Medulla oblongata (tissue), 1 donor: ENCODE data around the gene PARD6G.
A peak's percentile ranks its signal among the peaks of the same experiment; 100 is the strongest.

Experiments
- DNase-seq: peaks from one replicate; pipeline ENCODE4 v3.0.0-alpha.2; 2015; ENCODE audit errors: extremely low spot score

The PARD6G gene

DNA sequence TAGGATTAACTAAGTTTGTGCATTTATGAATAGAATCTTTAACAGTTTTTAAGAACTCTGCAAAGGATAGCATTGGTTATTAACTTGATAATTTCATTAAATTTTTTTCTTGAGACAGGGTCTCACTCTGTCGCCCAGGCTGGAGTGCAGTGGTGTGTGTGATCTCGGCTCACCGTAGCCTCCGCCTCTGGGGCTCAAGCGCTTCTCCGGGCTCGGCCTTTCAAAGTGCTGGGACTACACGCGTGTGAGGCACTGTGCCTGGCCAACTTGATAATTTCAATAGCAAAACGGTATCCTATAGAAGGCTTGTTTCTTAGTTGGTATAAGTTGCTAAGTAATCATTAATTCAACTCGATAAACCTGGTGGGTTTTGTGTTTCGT is 100.3 kb downstream of the PARD6G start:
- DNase-seq = no peak

DNA sequence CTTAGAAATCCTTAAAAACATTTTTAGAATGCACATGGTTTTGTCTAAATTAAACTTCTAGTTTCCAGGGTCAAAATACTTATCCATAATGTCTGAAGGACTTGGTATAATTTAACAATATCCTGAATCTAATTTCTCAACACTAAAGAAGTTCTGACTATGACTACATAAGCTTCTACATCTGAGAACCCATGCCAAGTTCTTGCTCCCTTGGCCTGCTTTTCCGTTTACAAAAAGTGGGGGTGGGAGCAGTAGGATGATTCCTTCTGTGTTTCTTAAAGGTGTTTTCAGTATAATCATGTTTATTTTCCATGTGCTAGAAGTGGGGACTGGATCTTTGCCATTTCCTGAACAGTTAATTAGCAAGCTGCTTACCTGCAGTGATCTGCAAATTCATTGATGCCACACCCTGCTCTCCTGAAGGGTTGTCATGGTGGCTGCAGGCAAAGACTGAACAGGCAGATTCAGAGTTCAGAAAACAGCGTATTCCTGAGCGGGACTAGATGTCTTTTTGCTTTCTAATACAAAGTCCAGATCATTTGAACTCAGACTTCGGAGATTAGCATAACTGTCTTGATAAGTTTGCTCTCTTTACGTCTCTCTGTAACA is 102.0 kb downstream of the PARD6G start:
- DNase-seq = no peak

DNA sequence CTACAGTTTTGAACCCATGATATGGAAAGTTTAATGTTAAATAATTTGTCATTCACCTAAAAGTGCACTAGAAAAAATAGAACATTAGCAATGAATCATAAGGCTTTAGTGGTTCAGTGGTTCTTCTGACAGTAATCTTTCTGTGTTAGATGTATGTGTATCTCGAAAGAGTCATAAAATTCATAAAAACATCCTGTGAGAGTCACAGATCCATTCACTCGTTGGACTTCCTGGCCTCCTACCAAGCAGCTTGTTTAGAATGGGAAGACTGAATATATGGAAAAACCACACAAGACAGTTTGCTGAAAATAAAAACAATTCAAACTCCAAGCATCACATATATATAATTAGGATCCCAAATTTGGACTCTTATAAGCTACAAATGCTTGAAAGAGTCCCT is 103.4 kb downstream of the PARD6G start:
- no peak for DNase-seq

DNA sequence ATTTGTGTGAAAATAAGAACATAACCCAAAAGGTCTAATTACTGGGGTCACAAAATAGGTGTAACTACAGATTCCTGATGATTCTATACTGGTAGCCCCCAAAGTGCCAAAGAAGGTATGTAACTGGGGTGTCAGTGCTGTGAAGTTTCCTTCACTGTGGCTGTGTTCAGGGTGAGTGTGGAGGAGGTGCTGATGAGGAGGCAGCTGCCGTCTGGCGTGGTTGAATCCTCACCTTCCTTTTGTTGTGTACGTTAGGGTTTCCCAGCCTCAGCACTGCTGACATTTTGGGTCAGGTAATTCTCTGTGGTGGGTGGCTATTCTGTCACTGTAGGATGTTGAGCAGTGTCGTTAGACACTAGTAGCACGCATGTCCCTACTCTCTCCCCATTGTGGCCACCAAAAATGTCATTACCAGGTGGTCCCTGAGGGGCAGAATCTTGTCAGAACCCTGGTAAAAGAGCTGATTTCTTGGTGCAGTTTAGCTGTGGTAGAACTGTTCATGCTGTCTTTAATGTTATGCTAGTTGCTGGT is 106.8 kb downstream of the PARD6G start:
- DNase-seq = no peak

DNA sequence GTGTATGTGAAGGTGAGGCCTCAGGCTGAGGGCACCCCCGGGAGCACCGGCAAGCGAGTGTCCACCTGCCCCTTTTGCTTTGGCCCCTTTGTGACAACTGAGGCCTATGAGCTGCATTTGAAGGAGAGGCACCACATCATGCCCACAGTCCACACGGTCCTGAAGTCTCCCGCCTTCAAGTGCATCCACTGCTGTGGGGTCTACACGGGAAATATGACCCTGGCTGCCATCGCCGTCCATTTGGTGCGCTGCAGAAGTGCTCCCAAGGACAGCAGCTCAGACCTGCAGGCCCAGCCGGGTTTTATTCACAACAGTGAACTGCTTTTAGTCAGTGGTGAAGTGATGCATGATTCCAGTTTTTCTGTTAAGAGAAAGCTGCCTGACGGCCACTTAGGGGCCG is 109.3 kb downstream of the PARD6G start:
- no peak for DNase-seq

DNA sequence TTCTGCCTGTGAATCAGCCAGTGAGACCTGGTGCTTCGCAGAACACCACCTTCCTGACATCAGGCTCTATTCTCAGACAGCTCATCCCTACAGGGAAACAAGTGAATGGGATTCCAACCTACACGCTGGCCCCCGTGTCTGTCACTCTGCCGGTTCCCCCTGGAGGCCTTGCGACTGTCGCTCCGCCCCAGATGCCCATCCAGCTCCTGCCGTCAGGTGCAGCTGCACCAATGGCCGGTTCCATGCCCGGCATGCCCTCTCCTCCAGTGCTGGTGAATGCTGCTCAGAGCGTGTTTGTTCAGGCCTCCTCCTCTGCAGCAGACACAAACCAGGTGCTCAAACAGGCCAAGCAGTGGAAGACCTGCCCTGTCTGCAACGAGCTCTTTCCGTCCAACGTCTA is 110.2 kb downstream of the PARD6G start:
- no peak for DNase-seq

DNA sequence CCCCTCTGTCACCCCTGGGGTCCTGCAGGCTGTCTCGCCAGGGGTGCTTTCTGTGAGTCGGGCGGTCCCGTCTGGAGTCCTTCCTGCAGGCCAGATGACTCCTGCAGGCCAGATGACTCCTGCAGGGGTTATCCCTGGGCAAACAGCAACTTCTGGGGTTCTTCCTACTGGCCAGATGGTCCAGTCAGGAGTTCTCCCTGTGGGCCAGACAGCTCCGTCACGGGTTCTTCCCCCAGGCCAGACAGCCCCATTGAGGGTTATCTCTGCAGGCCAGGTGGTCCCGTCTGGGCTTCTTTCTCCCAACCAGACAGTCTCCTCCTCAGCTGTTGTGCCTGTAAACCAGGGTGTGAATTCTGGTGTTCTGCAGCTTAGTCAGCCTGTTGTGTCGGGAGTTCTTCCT is 110.6 kb downstream of the PARD6G start:
- DNase-seq = no peak

DNA sequence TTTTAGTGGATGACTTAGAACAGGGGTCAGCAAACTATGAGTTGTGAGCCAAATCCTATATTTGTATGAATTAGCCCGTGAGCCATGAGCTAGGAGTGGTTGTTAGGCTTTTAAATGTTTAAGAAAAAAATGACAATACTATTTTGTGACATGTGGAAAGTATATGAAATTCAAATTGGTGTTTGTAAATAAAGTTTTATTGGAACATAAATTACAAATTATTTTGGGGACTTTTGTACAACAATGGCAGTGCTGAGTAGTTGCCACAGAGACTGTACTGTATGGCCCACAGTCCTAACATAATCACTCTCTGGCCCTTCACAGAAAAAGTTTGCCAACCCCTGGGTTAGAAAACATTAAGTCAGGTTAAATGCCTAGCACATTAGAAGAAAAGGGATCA is 112.2 kb downstream of the PARD6G start:
- DNase-seq = no peak

DNA sequence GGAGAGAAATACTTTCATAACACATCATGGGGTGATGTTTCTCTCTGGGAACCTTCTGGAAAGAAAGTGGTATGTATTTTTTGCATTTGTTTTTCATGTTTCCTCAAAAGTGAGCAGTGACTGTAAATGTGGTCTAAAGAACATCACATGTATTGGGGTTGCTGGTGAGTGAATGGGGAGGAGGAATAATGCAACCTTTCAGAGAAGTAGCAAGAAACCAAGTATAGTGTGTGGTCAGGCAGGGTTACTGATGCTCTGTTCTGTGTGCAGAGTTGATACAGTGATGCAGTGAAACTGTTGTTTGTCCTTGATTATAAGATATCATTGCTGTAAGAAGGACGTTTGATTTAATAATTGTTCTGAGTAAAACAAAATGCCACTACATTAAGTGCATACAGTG is 114.2 kb downstream of the PARD6G start:
- no peak for DNase-seq

DNA sequence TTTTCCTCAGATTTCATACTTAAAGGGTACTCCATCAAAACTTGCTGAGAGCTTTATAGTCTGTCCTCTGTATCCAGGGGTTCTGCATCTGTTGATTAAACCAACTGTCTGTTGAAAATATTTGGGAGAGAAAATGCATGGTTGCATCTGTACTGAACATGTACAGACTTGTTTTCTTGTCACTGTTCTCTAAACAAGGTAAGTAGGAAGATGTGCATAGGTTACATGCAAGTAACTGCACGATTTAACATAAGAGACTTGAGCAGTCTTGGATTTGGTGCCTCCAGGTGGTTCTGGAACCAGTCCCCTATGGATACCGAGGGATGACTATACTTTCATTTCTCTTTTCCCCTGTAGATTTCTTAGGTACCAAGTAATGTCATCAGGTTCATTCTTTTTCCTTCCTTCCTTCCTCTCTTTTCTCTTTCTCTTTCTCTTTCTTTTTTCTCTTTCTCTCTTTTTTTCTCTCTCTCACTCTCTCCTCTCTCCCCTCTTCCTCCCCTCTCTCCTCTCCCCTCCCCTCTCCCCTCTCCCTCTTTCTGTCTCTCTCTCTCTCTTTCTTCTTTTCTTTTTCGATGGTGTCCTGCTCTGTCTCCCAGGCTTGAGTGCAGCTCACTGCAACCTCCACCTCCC is 115.0 kb downstream of the PARD6G start:
- no peak for DNase-seq

DNA sequence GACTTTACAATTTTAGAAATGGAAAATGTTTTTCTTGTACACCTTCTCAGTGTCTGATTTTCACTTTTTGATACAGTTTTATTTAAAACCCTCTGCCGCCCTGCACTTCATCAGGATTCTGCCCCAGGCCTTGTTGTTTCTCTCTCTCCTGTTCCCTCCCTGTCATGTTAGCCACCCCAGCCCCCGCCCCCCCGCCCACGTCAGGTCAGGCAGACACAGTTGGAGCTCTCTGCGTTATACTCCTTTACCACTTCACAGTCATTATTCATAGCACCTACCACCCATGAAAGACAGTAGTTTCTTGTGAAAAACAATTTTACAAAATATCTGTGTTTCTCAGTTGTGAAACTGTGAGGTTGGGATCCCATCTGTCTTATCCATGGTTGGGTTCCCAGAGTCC is 116.8 kb downstream of the PARD6G start:
- DNase-seq = no peak

DNA sequence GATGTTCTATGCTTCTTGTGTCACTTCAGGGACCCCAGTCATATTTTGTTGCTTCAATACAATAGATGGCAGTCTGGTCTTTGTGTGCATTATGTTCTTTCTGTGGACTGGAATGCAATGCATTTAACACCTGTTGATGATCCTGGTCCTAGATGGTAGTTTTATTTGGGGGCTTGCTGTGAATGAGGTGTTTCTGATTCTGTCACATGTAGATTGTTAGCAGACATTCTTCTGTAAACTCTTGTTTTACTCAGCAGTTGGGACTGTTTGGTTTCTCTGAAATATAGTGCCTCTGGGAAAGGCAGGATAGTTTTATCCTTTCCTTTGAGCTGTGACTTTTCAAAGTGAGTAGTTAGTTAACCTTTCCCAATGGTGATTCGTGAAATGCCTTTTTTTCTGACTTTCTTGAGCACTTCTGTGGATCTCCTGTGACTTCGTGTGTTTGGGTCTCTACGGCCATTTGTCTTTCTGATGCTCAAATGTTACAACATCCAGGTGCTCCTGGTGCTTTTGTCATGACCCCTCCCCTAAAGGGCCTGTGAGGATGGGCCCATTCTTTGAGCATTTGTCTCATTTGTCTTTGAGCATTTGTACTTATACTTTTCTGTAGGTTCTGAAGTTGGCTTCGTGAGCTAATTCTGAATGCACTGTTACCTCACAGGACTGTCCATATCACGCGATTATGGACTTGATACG is 117.5 kb downstream of the PARD6G start:
- no peak for DNase-seq

DNA sequence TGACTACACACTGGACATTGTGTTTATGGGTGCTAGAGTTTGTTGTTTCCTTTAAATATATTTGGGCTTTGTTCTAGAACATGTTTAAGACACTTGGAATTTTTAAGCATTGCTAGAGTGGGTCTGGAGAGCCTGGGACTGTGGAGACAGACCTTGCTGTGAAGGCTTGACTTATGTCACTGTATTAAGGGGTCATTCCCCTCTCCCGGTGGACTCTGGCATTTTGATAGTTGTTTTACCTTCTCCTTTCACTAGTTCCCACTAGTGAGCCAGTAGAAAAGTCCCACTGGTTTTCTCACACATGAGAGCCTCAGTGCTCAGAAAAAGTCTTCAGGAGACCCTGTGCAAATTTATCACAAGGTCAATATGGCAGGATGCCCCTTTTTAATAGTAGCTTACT is 119.7 kb downstream of the PARD6G start:
- DNase-seq = no peak

DNA sequence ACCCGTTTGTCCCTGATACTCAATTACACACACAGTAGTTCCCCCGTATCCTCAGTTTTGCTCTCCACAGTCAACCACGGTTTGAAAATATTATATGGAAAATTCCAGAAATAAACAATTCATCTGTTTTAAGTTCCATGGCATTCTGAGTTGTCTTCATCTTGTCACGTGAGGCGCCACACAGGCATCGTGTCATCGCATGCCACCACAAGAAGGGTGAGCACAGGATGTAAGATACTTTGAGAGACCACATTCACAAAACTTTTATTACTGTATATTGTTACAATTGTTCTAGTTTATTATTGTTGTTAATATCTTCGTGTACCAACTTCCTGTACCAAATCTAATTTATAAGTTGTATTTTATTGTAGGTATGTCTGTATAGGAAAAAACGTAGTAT is 120.5 kb downstream of the PARD6G start:
- no peak for DNase-seq

DNA sequence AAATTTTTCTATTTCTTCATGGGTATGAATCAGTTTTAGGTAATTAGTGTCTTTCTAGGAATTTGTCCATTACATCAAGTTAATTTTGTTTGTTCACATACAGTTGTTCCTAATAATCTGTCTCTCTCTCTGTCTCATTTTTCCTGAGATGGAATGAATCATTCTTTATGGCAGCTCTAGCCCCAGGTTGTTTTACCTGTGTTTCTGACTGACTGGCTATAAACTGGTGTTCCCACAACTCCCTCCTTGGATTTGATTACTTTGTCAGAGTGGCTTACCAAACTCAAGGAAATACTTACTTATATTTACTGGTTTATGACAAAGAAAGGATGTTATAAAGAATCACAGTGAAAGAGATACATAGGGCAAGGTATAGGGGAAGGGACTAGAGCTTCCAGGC is 123.2 kb downstream of the PARD6G start:
- no peak for DNase-seq

DNA sequence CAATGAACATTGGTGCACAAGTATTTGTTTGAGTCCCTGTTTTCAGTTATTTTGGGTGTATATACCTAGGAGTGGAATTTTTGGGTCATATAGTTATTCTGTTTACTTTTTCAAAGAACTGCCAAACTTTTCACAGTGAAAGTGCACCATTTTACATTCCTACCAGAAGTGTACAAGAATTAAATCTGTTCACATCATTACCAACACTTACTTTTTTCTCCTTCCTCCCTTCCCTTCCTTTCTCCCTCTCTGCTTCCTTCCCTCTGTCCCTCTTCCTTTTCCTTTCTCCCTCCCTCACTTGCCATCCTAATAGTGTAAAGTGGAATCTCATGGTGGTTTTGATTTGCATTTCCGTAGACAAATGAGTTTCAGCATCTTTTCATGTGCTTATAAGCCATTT is 126.4 kb downstream of the PARD6G start:
- no peak for DNase-seq

DNA sequence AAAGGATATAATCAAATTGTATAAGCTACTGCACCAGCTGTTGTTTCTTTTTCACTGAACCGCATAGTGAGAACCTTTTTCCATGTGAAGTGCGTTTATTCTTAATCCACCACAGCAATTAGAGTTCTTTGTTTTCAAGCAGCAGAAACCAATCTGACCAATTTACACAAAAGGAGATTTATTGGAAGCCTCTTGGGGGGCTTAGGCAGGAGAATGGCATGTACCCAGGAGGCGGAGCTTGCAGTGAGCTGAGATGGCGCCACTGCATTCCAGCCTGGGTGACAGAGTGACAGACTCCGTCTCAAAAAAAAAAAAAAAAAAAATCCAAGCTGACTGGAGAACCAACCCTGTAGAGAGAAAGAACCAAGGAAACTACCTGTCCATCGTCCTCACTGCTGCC is 128.2 kb downstream of the PARD6G start:
- no peak for DNase-seq

DNA sequence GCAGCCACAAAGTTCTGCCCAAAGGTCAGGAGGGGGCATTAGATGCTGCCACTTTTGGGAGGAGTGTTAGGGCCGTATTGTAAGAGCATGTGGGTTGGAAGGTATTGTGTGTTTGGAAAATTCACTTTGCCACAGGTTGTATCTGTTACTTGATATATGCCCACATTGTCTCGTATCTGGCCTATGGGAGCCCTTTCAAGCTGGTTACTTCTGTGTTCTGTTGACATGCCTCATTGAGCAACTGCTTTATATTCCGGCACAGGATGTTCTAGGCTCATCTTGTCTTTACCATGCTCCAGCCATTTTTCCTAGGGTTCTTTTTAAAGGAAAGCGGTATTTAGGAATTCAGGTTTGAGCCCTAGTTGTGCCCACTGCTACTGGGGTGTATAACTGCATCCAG is 132.3 kb downstream of the PARD6G start:
- DNase-seq = no peak

DNA sequence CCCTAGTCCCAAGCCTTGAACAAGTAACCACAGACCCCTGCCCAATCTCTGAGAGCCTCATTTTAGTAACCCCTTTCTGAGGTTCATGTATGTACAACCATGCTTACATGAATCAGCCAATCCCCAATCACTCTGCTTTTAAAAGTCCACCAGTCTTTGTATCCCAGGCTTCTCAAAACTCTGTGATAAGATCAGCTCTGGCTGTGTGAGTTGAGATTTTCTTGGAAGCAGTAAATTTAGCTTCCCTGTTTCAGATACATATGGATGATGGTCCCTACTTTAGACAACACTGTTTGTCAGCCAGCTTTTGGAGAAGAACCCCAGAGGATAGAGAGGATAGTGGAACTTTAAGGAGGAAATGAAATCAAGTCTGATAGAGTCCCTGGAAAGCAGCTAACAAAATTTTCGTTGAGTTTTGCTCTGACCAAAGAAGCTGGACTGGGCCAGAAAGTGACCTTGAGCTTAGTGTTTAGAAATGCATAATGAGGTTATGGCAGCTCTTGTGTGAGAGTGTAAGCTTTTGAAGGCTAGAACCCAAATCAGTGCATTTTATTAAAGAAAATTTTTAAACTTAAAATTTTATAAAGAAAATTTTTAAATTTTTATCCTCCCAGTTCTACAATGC is 134.6 kb downstream of the PARD6G start:
- DNase-seq = no peak

DNA sequence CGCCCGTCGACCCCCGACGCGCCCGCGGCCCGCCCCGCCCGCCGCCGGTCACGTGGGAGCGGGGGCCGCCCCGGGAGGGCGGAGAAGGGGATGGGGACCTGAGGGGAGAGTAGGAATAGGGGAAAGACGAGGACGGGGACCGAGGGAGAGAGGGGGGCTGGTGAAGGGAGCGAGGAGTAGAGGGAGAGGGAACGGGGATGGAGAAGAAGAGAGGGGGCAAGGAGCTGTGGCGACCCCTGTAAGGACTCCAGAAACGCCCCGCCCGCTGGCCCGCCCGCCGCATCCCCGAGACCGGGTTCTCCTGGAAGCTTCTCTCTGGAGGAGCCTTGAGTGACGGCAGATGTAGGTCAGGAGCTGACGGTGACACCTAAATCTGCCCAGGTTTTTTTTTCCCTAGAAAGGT is 137.6 kb downstream of the PARD6G start:
- peak; percentile 52 for DNase-seq

DNA sequence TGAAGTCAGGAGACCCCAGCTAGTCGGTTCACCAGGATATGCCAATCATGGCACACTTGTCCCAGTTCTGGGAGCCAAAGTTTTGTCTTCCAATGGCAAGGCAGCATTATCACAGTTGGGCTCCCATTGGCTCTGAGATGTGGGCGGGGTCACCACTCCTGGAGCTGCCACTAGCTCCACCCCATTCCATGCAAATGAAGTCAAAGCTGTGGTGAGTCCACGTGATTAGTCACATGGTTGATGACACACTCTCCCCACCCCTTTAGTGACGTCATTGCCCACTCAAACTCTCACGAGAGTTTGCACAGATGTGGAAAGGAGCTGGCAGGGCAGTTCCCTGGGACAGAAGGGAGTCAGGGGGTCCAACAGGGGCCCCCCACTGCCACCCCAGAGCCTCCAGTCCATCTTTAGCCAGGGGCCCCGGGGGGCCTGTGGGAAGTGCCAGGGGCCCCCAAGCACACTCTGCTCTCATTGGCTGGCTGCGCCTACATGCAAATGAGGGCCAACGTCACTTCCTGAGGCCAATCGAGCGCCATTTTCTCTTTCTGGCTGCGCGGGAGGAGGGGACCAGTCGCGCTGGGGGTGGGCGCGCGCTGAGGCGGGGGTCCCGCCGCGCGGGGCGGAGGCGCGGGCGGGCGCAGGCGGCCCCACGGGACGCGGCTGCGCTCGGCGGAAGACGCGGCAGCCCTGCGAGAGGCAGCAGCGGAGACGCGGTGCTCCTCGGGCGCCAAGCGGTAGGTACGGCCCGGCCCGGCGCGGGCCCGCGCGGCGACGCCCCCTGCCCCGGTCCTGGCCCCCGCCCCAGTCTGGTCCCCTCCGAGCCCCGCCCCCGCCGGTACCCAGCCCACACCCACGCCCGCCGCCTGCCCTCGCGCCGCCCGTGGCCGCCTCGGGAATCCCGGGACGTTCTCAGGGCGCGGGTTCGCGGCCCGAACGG is 138.3 kb downstream of the PARD6G start, which contains the start of gene ADNP2:
ADNP2 (plus strand) TSS at position 524 of the 937 bp plus-strand sequence. CDS start 8,281 bp downstream, outside the sequence.
- peak; percentile 90 for DNase-seq
